ENCODE results near the gene TBX3. TPM values are rescaled to one million over a fixed set of nuclear protein-coding genes. Genes with fewer than 3 reads are reported as not detected.

TBX3 gene
- total RNA-seq, 2 experiments from 2014 or later, result not detected

DNA sequence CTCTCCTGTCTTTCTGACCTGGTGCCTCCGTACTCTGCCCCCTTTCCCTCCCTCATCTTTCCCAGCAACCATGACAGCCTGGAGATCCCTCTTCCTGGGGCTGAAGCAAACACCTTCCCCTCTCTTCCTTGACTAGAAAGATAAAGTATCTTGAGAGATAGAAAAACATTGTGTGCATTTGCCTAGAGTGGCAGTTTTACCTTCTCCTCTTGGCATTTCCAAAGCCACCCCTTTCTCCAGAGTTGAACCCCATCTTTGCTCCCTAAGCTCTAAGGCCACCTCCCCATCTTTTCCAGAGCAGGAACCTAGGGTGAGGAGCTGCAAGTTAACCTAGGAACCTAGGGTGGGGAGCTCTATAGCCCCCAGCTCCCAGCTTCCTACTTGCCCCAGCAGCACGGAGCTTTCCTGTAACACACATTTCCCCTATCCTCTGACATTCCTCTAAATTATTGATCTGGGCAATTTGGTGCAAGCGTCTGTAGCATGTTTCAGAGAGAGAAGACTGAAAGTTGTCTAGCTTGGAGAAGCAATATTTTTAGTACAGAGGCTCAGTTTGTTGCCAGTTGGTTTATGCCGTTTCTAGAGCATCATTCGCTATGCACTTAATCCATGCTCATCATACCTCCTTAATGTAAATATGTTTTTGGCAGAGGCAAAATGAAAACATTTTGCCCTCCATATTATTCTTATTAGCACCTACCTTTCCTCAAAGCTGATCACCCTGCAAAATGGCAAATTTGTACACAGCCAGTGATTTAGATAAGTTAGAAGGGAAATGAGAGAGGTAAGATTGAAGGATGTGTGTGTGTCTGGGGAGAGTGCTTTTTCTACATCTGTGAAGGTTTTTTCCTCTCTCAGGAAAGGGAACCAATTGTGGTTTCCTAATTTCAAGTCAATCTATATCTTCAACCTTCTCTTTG is 5.4 kb upstream of the TBX3 start:
- Histone ChIP-seq H3K27ac (ENCODE audit: low read depth, low read length, poor library complexity, severe bottlenecking) (no peak overlapping the region), H3K4me1 (ENCODE audit: insufficient read depth, low read length, poor library complexity, severe bottlenecking) (no peaks in the 10 kb centered on the region), H3K4me3 (ENCODE audit: low read depth, low read length, poor library complexity, severe bottlenecking) (no peak overlapping the region), H3K9me2 (ENCODE audit: insufficient read depth, low read length) (no peaks in the 10 kb centered on the region), H3K4me2 (ENCODE audit: low read length) (no peak overlapping the region), H3K36me3 (ENCODE audit: insufficient read depth, low read length) (no peaks in the 10 kb centered on the region), H2AFZ (ENCODE audit: low read length) (no peak overlapping the region), H3K9me3 (ENCODE audit: low read length) (no peaks in the 10 kb centered on the region), H4K20me1 (ENCODE audit: insufficient read depth, low read length) (no peaks in the 10 kb centered on the region), H3K79me2 (ENCODE audit: insufficient read depth, low read depth, low read length) (no peaks in the 10 kb centered on the region)
- no TSS peak for BruUV-seq (replicated peaks)
- intact Hi-C loops (cut with micrococcal nuclease; ENCODE audit: unreplicated experiment), result no loop called here
- TF ChIP-seq CTCF (conservative IDR thresholded peaks at IDR 0.05; ENCODE audit: low read length) (no peak), EZH2phosphoT487 (IDR thresholded peaks at IDR 0.05; ENCODE audit: borderline replicate concordance, low read depth, low read length) (no peak)
- ChIA-PET POLR2A (no interaction called here), CTCF (ENCODE audit: unreplicated experiment) (no interaction called here)
- DNase-seq (ENCODE audit: low spot score), result no peak

DNA sequence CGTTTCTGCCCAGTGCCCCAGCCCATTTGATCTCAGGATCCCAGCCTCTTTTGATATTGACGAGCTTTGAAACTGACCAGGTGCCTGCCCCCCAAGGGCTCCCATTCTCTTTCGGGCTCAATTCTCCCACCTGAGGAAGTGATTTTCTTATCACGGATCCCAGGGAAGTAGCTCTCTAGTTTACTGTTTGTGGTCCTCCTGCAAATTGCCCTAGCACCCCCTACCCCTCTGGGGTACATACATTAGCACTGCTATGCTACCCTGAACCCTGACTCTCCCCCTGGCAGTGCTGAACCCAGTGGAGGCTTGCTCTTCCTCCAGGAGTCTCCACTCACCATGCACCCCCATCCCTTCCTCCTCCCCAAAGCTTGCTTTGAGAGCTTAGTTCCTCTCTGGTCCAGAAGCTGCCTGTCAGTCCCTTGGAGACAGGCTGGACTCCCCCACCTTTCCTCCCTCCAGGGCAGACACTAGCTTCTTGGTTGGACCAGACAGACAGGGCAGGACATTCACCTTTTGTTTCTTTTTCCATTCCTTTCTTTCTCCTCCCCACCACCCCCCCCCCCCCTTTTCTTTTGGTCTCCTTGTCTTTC is 4.4 kb upstream of the TBX3 start:
- Histone ChIP-seq H3K4me2 (ENCODE audit: low read length) (no peak overlapping the region), H3K9me2 (ENCODE audit: insufficient read depth, low read length) (no peaks in the 10 kb centered on the region), H3K9me3 (ENCODE audit: low read length) (no peaks in the 10 kb centered on the region), H2AFZ (ENCODE audit: low read length) (no peak overlapping the region), H3K27ac (ENCODE audit: low read depth, low read length, poor library complexity, severe bottlenecking) (no peak overlapping the region), H4K20me1 (ENCODE audit: insufficient read depth, low read length) (no peaks in the 10 kb centered on the region), H3K36me3 (ENCODE audit: insufficient read depth, low read length) (no peaks in the 10 kb centered on the region), H3K4me3 (ENCODE audit: low read depth, low read length, poor library complexity, severe bottlenecking) (no peak overlapping the region), H3K79me2 (ENCODE audit: insufficient read depth, low read depth, low read length) (no peaks in the 10 kb centered on the region), H3K4me1 (ENCODE audit: insufficient read depth, low read length, poor library complexity, severe bottlenecking) (no peaks in the 10 kb centered on the region)
- DNase-seq (ENCODE audit: low spot score), result no peak
- TF ChIP-seq EZH2phosphoT487 (IDR thresholded peaks at IDR 0.05; ENCODE audit: borderline replicate concordance, low read depth, low read length) (no peak), CTCF (conservative IDR thresholded peaks at IDR 0.05; ENCODE audit: low read length) (no peak)
- BruUV-seq (replicated peaks), result no TSS peak
- CTCF ChIA-PET (ENCODE audit: unreplicated experiment), result no interaction called here
- intact Hi-C loops (cut with micrococcal nuclease; ENCODE audit: unreplicated experiment), result no loop called here
- POLR2A ChIA-PET, result no interaction called here

DNA sequence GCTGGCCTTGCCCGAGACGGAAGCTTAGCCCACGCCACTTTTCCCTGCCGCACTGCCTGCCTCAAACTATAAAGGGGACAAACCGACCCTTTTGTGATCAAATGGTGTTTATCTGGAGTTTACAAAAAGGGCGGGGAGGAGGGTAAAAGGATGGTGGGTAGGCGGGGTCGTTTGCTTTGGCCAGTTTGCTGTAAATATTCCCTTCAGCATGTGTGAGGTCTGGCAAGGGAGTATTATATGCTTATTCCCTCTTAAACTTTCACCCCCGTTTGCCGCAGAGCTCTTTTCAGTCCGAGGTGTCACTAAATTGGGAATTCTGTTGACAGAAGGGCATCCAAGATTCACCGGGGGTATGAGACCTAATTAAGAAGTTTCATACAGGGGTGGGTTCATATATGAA is 3.8 kb upstream of the TBX3 start:
- Histone ChIP-seq H3K9me2 (ENCODE audit: insufficient read depth, low read length) (no peaks in the 10 kb centered on the region), H3K27ac (ENCODE audit: low read depth, low read length, poor library complexity, severe bottlenecking) (no peak overlapping the region), H3K4me2 (ENCODE audit: low read length) (no peak overlapping the region), H4K20me1 (ENCODE audit: insufficient read depth, low read length) (no peaks in the 10 kb centered on the region), H3K36me3 (ENCODE audit: insufficient read depth, low read length) (no peaks in the 10 kb centered on the region), H3K4me3 (ENCODE audit: low read depth, low read length, poor library complexity, severe bottlenecking) (no peak overlapping the region), H2AFZ (ENCODE audit: low read length) (no peak overlapping the region), H3K79me2 (ENCODE audit: insufficient read depth, low read depth, low read length) (no peaks in the 10 kb centered on the region), H3K9me3 (ENCODE audit: low read length) (no peaks in the 10 kb centered on the region), H3K4me1 (ENCODE audit: insufficient read depth, low read length, poor library complexity, severe bottlenecking) (no peaks in the 10 kb centered on the region)
- DNase-seq (ENCODE audit: low spot score), result no peak
- ChIA-PET POLR2A (no interaction called here), CTCF (ENCODE audit: unreplicated experiment) (no interaction called here)
- no TSS peak for BruUV-seq (replicated peaks)
- TF ChIP-seq CTCF (conservative IDR thresholded peaks at IDR 0.05; ENCODE audit: low read length), result no peak
- no peak for TF ChIP-seq EZH2phosphoT487 (IDR thresholded peaks at IDR 0.05; ENCODE audit: borderline replicate concordance, low read depth, low read length)
- intact Hi-C loops (cut with micrococcal nuclease; ENCODE audit: unreplicated experiment), result no loop called here

Measured in OCI-LY7 (cell line).